Fibroblast of the conjunctiva (primary cell): ENCODE data around the gene RWDD2A.

ENCODE experiments used
- DNase-seq: peaks from one replicate; pipeline ENCODE4 v3.0.0-alpha.2; 2010; ENCODE audit warnings: low read depth

Gene RWDD2A

DNA sequence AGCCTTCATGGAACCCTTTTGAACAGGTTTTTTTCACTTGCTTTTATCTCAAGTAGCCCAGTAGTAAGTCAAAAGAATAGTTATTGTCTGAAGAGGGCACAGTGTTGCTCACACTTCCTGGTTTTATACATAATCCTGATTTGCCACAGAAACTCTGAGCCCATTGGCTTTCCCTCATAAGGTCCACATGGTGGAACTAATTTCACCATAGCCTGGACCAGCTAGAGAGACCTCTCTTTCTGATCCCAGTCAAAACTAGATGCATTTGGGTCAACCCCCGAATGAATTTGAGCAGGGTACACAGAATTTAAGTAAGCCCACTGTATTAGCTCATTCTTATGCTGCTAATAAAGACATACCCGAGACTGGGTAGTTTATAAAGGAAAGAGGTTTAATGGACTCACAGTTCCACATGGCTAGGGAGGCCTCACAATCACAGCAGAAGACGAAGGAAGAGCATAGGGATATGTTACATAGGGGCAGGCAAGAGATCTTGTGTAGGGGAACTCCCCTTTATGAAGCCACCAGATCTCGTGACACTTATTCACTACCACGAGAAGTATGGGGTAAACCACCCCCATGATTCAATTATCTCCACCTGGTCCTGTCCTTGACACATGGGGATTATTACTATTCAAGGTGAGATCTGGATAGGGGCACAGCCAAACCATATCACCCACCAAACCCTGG lies 6.2 kb downstream of the RWDD2A start:
- no peak for DNase-seq

DNA sequence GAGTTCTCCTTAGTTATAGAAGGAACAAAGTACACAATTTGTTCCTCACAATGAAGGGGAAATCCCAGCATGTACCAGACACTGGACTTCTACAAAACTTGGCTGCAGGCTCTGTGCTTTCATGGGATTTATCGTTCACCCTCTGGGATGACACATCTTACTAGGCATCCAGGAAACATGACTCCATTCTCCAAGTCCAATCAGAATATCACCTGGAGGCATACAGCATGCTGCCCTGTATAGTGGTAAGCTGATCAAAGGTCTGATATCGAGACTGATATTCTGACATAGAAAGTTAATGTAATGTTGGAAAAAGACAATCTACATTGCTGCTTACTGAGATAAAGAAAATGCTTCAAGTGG lies 6.7 kb downstream of the RWDD2A start:
- DNase-seq, result peak; percentile 4

DNA sequence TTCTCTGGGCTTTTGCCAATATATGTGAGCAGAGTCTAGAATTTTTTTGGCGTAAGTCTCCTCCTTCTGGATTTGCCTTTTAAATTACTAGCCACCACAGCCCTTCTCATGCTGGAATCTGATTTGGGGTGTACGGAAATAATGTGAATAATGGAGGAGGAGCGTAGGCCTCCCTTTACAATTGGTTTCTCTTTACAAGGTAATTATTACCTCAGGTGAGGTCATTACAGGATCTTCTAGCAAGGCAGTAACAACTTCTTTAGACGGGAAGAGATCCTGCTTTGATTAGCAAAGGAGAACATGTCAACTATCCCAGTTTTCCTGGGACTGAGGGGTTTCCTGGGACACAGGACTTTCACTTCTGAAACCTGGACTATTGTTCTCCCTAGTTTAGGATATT lies 8.9 kb downstream of the RWDD2A start:
- DNase-seq, result no peak

DNA sequence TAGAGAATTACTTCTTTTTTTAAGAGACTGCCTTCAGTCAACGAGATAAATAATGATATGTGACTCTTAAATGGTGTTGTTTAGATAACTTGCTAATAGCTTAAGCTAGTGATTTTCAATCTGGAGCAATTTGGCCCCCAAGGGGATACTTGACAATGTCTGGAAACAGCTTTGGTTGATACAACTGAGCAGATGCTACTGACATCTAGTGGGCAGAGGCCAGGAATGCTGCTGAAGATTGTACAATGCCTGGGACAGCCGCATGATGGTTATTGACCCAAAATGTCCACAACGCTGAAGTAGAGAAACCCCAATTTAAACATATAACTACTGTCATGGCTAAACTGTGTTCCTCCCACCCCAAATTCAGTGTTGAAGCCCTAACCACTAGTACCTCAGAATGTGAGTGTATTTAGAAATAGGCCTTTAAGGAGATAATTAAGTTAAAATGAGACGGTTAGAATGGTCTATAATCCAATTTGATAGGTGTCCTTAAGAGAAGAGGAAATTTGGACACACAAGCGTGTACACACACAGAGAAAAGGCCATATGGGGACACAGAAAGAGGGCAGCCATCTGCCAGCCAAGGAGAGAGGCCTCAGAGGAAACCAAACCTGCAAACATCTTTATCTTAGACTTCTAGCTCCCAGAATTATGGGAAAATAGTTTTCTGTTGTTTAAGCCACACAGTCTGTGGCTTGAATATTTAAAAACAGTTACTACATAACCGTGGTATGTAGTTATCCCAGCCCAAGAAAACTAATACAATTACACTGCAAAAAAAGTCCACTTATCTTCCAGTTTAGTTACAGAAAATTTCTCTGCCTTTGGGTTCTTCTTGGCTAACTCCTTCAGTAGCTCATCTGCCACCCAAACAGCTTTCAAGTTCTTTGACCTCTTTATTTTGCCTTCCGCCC lies 22.2 kb downstream of the RWDD2A start:
- peak; percentile 64 for DNase-seq

DNA sequence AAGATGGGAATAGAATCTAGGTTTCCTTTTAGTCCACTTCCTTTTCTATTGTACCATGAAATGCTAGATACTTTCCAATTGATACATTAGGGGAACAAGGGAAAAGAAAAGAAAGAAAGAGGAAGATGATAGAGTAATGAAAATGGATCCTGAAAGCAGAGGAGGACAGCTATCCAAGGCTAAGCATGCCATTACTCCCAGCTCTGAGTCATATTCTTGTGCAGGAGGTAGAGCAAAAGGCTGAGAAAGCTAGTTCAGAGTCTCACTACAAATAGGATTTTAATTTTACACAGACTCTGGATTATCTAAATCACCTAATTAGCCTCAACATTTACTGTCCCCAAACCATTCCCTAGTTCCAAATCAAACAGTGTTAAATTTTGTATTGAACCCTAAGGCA lies 23.6 kb downstream of the RWDD2A start:
- no peak for DNase-seq

DNA sequence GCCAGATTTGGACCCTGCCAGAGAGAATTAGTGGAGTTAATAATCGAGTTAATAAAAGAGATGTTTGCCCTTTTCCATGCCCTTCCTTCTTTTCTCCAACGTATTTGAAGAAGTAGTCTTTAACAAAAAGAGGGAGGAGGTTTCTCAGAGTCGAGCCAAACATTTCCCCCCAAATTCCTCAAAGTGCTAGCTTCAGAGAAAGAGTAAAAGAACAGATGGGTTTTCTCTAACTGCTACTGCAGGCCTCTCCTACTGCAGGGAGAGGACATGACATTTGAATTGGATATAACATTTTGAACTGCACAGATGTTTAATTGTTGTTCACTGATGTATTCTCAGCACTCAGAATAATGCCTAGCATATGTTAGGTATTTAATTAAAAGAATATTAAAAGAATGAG lies 25.5 kb downstream of the RWDD2A start:
- no peak for DNase-seq

DNA sequence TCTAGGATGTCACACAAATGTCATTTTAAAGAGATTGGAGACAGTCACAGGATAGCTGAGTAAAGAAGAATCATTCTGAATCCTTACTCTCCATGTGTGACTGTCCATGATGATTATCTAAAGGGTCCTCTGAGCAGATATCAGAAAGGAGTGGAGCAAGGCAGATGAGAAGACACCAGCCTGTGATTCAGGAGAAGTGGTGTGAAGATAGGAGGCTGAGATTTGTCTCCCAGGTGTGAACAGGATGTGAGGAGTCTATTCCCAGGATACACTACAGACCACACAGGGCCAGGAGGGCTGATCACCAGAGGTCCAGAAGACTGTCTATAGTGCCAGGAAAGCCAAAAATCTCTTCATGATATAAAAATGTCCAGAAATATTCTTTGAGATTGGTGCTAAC lies 27.0 kb downstream of the RWDD2A start:
- DNase-seq, result no peak

DNA sequence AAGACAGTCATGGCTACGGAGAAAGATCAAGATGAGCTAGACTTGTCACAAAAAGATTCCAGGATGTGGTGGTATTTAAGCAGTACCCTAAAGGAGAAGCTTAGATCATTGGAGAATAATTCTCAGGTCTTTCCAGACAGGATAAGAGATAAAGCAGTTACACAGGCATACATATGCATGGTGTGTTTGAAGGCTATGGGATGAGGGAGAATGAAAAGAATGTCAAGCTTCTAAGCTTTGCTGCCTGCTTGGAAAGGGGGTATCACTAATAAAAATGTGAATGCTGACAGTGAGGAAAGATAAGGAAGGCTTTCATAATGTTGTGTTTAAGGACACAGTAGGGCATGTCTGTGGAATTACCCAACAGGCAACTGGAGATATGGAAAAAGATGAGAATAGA lies 28.1 kb downstream of the RWDD2A start:
- no peak for DNase-seq

DNA sequence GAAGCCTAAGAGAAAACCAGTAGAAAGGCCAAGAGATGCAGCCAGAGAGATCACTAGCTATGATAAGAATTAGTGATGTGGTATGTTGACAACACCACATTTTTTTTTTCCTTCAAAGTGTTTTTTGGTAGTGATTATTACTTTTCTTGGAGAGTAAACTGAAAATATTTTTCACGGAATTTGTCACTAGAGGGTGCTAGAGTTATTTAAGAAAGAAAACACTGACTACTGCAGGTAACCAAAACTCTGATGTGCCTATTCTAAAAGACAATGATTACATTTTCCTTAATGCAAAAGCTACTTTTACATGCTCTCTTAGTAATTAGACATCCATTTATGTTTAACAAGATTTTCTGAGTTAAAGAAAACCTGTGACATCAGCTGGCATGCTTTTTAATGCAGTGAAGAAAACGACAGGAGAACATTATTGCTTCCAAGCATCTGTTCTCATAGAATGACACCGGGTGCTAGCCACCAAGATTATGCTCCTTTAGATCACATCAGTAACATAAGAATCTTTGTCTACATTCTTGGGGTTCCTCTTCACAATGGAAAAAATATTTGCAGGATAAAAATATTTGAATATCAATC lies 28.8 kb downstream of the RWDD2A start:
- DNase-seq, result peak; percentile 28

DNA sequence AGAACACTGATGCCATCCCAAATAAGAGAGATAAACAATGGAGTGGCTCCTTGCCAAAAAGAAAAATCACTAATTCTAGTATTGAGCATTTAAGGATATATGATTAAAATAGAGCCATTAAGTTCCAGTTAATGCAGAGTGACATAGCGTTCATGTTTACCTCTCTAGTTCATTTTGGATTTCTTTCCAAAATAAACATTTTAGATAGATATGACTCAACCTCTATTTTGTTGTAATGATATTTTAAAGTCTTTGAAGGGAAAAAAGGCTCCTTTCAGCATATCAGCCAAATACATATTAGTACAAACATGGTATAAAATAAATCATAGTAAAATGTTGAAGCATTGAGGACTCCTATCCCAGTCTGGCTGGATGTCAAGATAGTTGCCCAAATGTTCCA lies 33.4 kb downstream of the RWDD2A start:
- DNase-seq, result no peak

DNA sequence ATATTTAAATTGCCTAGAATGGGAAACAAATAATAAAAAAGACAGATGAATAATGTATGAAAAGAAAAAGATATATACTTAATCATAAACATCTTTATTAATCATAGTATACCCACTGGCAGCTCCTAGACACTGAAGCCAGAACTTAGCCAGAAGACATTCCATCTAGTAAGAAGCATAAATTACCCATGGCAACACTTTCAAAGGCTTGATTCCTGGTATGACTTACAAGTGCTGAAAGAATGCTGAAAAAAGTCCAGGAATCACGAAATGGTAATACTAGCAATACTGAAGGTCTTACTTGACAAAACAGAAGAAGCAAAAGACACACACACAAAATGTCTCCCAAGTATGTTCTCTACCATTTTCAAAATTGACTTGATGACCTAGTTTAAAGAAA lies 38.0 kb downstream of the RWDD2A start:
- peak; percentile 47 for DNase-seq

DNA sequence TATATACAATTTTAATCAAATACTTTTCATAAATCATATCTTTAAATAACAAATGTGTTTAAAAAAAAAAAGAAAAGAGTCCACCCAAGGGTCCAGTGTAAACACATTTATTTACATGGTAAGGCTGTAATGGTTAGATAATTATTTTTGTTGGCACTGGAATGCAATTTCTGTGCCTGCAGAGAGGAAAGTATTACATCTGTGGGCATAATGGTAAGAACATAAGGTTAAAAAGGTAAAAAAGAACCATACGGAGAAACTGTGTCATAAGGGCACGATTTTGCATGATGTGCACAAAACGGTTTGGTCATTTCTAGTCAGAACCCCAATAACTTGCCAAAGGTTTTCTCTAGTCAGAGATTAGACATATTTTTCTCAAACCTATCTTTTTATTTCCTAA lies 54.3 kb downstream of the RWDD2A start:
- no peak for DNase-seq
